Endothelial cell of umbilical vein (primary cell): ENCODE measurements around the gene CARD18.

Experiments used
- EZH2 ChIP-seq: IDR thresholded peaks from 2 replicates; pipeline ENCODE4 v1.6.1; 2012; ENCODE audit warnings: borderline replicate concordance, low read depth, mild to moderate bottlenecking, moderate library complexity, low read length, inconsistent platforms; ENCODE audit not compliant: severe bottlenecking
- JUN ChIP-seq: IDR thresholded peaks from 2 replicates; pipeline ENCODE4 v1.6.1; 2011; ENCODE audit warnings: borderline replicate concordance, low read depth; ENCODE audit not compliant: insufficient read length, insufficient read depth
- MYC ChIP-seq: IDR thresholded peaks from one replicate; pipeline ENCODE4 v1.6.1; 2011; ENCODE audit warnings: mild to moderate bottlenecking, low read depth, low read length
- POLR2A ChIP-seq: IDR thresholded peaks from 2 replicates; pipeline ENCODE4 v1.6.1; 2012; ENCODE audit warnings: low read depth, mild to moderate bottlenecking, control low read depth, low read length
- POLR2AphosphoS5 ChIP-seq: IDR thresholded peaks from 2 replicates; pipeline ENCODE4 v1.6.1; 2012; ENCODE audit warnings: low read depth, mild to moderate bottlenecking, control low read depth, low read length, moderate library complexity; ENCODE audit not compliant: insufficient read depth
- TF ChIP-seq, protein P1 (sequence below), 2 donors: IDR thresholded peaks; 1 replicate in 1 of 2; 2 replicates in 1 of 2; pipeline ENCODE4 v1.5.1; 2011; ENCODE audit warnings: low read length in 2 of 2, mild to moderate bottlenecking in 2 of 2, moderate library complexity in 2 of 2, control low read depth in 1 of 2, inconsistent platforms in 1 of 2, low read depth in 1 of 2; ENCODE audit not compliant: insufficient read depth in 1 of 2; ENCODE audit errors: extremely low read depth in 1 of 2

DNA sequence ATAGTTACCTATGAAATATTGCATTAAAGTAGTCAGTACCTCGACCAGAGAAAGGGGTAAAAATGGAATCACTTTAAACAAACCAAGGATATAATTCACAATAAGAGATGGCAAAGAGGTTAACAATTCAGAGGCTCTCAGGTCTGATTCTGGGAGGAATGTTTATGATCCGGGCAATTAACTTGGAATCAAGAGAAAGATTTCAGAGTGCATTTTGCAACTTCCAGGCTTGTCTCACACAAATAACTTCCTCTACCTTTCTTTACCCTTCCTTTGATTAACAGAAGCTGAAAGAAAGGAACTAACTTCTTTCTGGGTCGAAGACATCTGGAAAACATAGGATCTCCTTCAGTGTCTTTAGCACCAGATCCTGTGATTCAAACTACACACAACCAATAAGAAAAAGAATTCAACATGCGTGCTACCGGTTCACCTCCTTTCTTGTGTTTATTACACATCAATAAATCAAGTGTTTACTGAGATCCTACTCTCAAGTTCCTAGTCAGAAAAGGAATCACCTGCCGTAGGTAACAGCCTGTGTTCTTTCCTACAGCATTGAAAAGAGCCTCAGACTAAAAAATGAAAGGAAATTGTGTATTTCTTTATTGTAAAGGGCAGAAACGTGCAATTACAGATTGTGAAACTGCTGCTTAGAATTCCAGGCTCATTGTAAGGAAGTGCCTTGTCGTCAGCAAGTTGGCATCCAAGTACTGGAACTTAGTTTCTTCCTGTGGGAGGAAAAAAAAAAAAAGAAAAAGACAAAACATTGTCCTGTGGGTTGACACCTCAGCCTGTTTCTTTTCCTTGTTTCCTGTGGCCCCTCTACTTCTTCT lies 29.5 kb downstream of the CARD18 start:
- TF ChIP-seq, protein P1, sequence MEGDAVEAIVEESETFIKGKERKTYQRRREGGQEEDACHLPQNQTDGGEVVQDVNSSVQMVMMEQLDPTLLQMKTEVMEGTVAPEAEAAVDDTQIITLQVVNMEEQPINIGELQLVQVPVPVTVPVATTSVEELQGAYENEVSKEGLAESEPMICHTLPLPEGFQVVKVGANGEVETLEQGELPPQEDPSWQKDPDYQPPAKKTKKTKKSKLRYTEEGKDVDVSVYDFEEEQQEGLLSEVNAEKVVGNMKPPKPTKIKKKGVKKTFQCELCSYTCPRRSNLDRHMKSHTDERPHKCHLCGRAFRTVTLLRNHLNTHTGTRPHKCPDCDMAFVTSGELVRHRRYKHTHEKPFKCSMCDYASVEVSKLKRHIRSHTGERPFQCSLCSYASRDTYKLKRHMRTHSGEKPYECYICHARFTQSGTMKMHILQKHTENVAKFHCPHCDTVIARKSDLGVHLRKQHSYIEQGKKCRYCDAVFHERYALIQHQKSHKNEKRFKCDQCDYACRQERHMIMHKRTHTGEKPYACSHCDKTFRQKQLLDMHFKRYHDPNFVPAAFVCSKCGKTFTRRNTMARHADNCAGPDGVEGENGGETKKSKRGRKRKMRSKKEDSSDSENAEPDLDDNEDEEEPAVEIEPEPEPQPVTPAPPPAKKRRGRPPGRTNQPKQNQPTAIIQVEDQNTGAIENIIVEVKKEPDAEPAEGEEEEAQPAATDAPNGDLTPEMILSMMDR (IDR thresholded peaks at IDR 0.05; ENCODE audit: extremely low read depth in 1 of 2, insufficient read depth in 1 of 2, low read depth in 1 of 2, low read length in 2 of 2) = no peak
- TF ChIP-seq JUN = no peak
- no peak for TF ChIP-seq POLR2AphosphoS5
- TF ChIP-seq POLR2A = peak; percentile 9
- no peak for TF ChIP-seq MYC
- no peak for TF ChIP-seq EZH2
